ENCODE measurements around the gene PEPD.

The PEPD gene

GRCh38 chr19:33448159-33448516 is 73.5 kb downstream of the PEPD start:
- DNase-seq (ENCODE audit: low spot score in 2 of 2) (no peak), ATAC-seq (replicated peaks; ENCODE audit: extremely low read depth, poor library complexity, severe bottlenecking) (no peak)
- no peaks in the 10 kb centered on the region for H3K9me3 Mint-ChIP-seq
- peaks cover 6% of the 10 kb centered on the region for H3K36me3 Mint-ChIP-seq (ENCODE audit: insufficient read depth)
- peaks cover 6% of the 10 kb centered on the region for H3K4me1 Mint-ChIP-seq
- H3K4me3 Mint-ChIP-seq, result no peak overlapping the region
- no peak overlapping the region for H3K27ac Mint-ChIP-seq (ENCODE audit: low read depth)
- no peaks in the 10 kb centered on the region for H3K27me3 Mint-ChIP-seq

- Mint-ChIP-seq H3K27ac (ENCODE audit: low read depth) (no peak overlapping the region), H3K9me3 (no peaks in the 10 kb centered on the region), H3K36me3 (ENCODE audit: insufficient read depth) (peaks cover 6% of the 10 kb centered on the region), H3K4me3 (no peak overlapping the region), H3K27me3 (no peaks in the 10 kb centered on the region), H3K4me1 (peaks cover 6% of the 10 kb centered on the region)
- ATAC-seq (replicated peaks; ENCODE audit: extremely low read depth, poor library complexity, severe bottlenecking) (no peak), DNase-seq (ENCODE audit: low spot score in 2 of 2) (no peak)
These were observed 74.0 kb downstream of the PEPD start for GRCh38 chr19:33447336-33448158.

- Mint-ChIP-seq H3K27me3 (no peaks in the 10 kb centered on the region), H3K27ac (ENCODE audit: low read depth) (no peak overlapping the region), H3K4me3 (no peak overlapping the region), H3K4me1 (peaks cover 9% of the 10 kb centered on the region), H3K9me3 (no peaks in the 10 kb centered on the region), H3K36me3 (ENCODE audit: insufficient read depth) (peaks cover 6% of the 10 kb centered on the region)
- ATAC-seq (replicated peaks; ENCODE audit: extremely low read depth, poor library complexity, severe bottlenecking) (no peak), DNase-seq (ENCODE audit: low spot score in 2 of 2) (no peak)
These were observed 75.0 kb downstream of the PEPD start for GRCh38 chr19:33446330-33447293.

GRCh38 chr19:33445442-33446329 is 75.9 kb downstream of the PEPD start:
- peaks cover 4% of the 10 kb centered on the region for H3K36me3 Mint-ChIP-seq (ENCODE audit: insufficient read depth)
- H3K4me1 Mint-ChIP-seq, result peaks cover 14% of the 10 kb centered on the region
- H3K27ac Mint-ChIP-seq (ENCODE audit: low read depth), result no peak overlapping the region
- H3K9me3 Mint-ChIP-seq, result no peaks in the 10 kb centered on the region
- no peak overlapping the region for H3K4me3 Mint-ChIP-seq
- ATAC-seq (replicated peaks; ENCODE audit: extremely low read depth, poor library complexity, severe bottlenecking), result no peak
- DNase-seq (ENCODE audit: low spot score in 2 of 2), result no peak
- no peaks in the 10 kb centered on the region for H3K27me3 Mint-ChIP-seq

GRCh38 chr19:33444562-33445441 is 76.8 kb downstream of the PEPD start:
- H3K27ac Mint-ChIP-seq (ENCODE audit: low read depth), result no peak overlapping the region
- H3K4me1 Mint-ChIP-seq, result peaks cover 14% of the 10 kb centered on the region
- no peaks in the 10 kb centered on the region for H3K27me3 Mint-ChIP-seq
- H3K9me3 Mint-ChIP-seq, result no peaks in the 10 kb centered on the region
- DNase-seq (ENCODE audit: low spot score in 2 of 2) (no peak), ATAC-seq (replicated peaks; ENCODE audit: extremely low read depth, poor library complexity, severe bottlenecking) (no peak)
- no peak overlapping the region for H3K4me3 Mint-ChIP-seq
- H3K36me3 Mint-ChIP-seq (ENCODE audit: insufficient read depth), result peaks cover 4% of the 10 kb centered on the region

GRCh38 chr19:33443638-33444561 is 77.7 kb downstream of the PEPD start:
- Mint-ChIP-seq H3K4me1 (peaks cover 14% of the 10 kb centered on the region), H3K27me3 (no peaks in the 10 kb centered on the region), H3K4me3 (no peak overlapping the region), H3K27ac (ENCODE audit: low read depth) (no peak overlapping the region), H3K9me3 (no peaks in the 10 kb centered on the region), H3K36me3 (ENCODE audit: insufficient read depth) (peaks cover 3% of the 10 kb centered on the region)
- ATAC-seq (replicated peaks; ENCODE audit: extremely low read depth, poor library complexity, severe bottlenecking), result no peak
- DNase-seq (ENCODE audit: low spot score in 2 of 2), result no peak

GRCh38 chr19:33442706-33443105 is 78.9 kb downstream of the PEPD start:
- DNase-seq (ENCODE audit: low spot score in 2 of 2) (no peak), ATAC-seq (replicated peaks; ENCODE audit: extremely low read depth, poor library complexity, severe bottlenecking) (no peak)
- Mint-ChIP-seq H3K4me1 (peaks cover 14% of the 10 kb centered on the region), H3K27me3 (no peaks in the 10 kb centered on the region), H3K4me3 (no peak overlapping the region), H3K9me3 (no peaks in the 10 kb centered on the region), H3K36me3 (ENCODE audit: insufficient read depth) (peaks cover 2% of the 10 kb centered on the region), H3K27ac (ENCODE audit: low read depth) (no peak overlapping the region)

- DNase-seq (ENCODE audit: low spot score in 2 of 2), result no peak
- Mint-ChIP-seq H3K27ac (ENCODE audit: low read depth) (no peak overlapping the region), H3K9me3 (no peaks in the 10 kb centered on the region), H3K4me1 (peaks cover 14% of the 10 kb centered on the region), H3K4me3 (no peak overlapping the region), H3K36me3 (ENCODE audit: insufficient read depth) (peaks cover 2% of the 10 kb centered on the region), H3K27me3 (no peaks in the 10 kb centered on the region)
- no peak for ATAC-seq (replicated peaks; ENCODE audit: extremely low read depth, poor library complexity, severe bottlenecking)
These were observed 79.8 kb downstream of the PEPD start for GRCh38 chr19:33441828-33442227.

- Mint-ChIP-seq H3K9me3 (no peaks in the 10 kb centered on the region), H3K36me3 (ENCODE audit: insufficient read depth) (peaks cover 2% of the 10 kb centered on the region), H3K27me3 (no peaks in the 10 kb centered on the region), H3K4me3 (no peak overlapping the region), H3K4me1 (peaks cover 14% of the 10 kb centered on the region), H3K27ac (ENCODE audit: low read depth) (no peak overlapping the region)
- DNase-seq (ENCODE audit: low spot score in 2 of 2), result no peak
- ATAC-seq (replicated peaks; ENCODE audit: extremely low read depth, poor library complexity, severe bottlenecking), result peak; percentile 46
These were observed 80.3 kb downstream of the PEPD start for GRCh38 chr19:33441277-33441699.

GRCh38 chr19:33440682-33441081 is 80.9 kb downstream of the PEPD start:
- H3K4me3 Mint-ChIP-seq, result no peak overlapping the region
- H3K4me1 Mint-ChIP-seq, result peaks cover 14% of the 10 kb centered on the region
- H3K27me3 Mint-ChIP-seq, result no peaks in the 10 kb centered on the region
- ATAC-seq (replicated peaks; ENCODE audit: extremely low read depth, poor library complexity, severe bottlenecking) (no peak), DNase-seq (ENCODE audit: low spot score in 2 of 2) (no peak)
- no peaks in the 10 kb centered on the region for H3K9me3 Mint-ChIP-seq
- peaks cover 2% of the 10 kb centered on the region for H3K36me3 Mint-ChIP-seq (ENCODE audit: insufficient read depth)
- H3K27ac Mint-ChIP-seq (ENCODE audit: low read depth), result no peak overlapping the region

- H3K4me1 Mint-ChIP-seq, result peaks cover 14% of the 10 kb centered on the region
- ATAC-seq (replicated peaks; ENCODE audit: extremely low read depth, poor library complexity, severe bottlenecking) (no peak), DNase-seq (ENCODE audit: low spot score in 2 of 2) (no peak)
- no peak overlapping the region for H3K27ac Mint-ChIP-seq (ENCODE audit: low read depth)
- H3K36me3 Mint-ChIP-seq (ENCODE audit: insufficient read depth), result peaks cover 2% of the 10 kb centered on the region
- no peaks in the 10 kb centered on the region for H3K27me3 Mint-ChIP-seq
- no peak overlapping the region for H3K4me3 Mint-ChIP-seq
- no peaks in the 10 kb centered on the region for H3K9me3 Mint-ChIP-seq
These were observed 81.3 kb downstream of the PEPD start for GRCh38 chr19:33440241-33440640.
